HCT116 (cell line): ENCODE measurements around the gene SCN7A. TPM values are rescaled to one million over a fixed set of nuclear protein-coding genes. Genes with fewer than 3 reads are reported as not detected.

Experiments used
- ATAC-seq: fragments of 200-7000 bp; cut with Tn5 transposase; 2 replicates; pipeline ENCODE4 v1.9.1; 2020; ENCODE audit warnings: mild to moderate bottlenecking, moderate library complexity
- BruUV-seq: library from RNA; stranded (reverse); fragments of 400-500 nt; replicated peaks from 2 replicates; lab custom pipeline; 2021; lab: Mats Ljungman, UMichigan
- CTCF ChIA-PET: fragments of 300-600 bp; sonication (Branson Sonifier 250); formaldehyde crosslinking; loops from one replicate; lab custom pipeline; 2021; ENCODE audit warnings: antibody characterized with exemption; lab: Charles Lee
- POLR2A ChIA-PET: fragments of 300-600, 350-600 bp; sonication (Branson Sonifier 250); formaldehyde crosslinking; loops from one replicate; lab custom pipeline; 2021; ENCODE audit warnings: antibody characterized with exemption; lab: Charles Lee
- RAD21 ChIA-PET, 2 experiments: fragments of 300-600 bp; sonication (Branson Sonifier 250); formaldehyde crosslinking; loops; one replicate each; lab custom pipeline; 2023; ENCODE audit warnings: low total read pairs in 2 of 2; ENCODE audit not compliant: uncharacterized antibody in 2 of 2, unreplicated experiment in 2 of 2, low non-redundant PET in 1 of 2; lab: Charles Lee
- DNase-seq: peaks from one replicate; pipeline ENCODE4 v3.0.0-alpha.2; 2010; ENCODE audit warnings: low read depth, low spot score
- H2AFZ ChIP-seq: fragments of 200-600 bp; shearing (Covaris generic), sonication (generic); 2 replicates; pipeline ENCODE4 v1.6.1; 2017; ENCODE audit warnings: low read depth, mixed run types, mixed read lengths, antibody characterized with exemption, low read length; ENCODE audit not compliant: poor library complexity, severe bottlenecking
- H3K27ac ChIP-seq: 2 replicates; pipeline ENCODE4 v1.5.1; 2012; ENCODE audit warnings: low read depth, low read length
- H3K27me3 ChIP-seq: fragments of 200-600 bp; sonication (generic); 2 replicates; pipeline ENCODE4 v1.6.1; 2016; ENCODE audit warnings: mixed run types, low read length, mixed read lengths; ENCODE audit not compliant: insufficient read depth
- H3K36me3 ChIP-seq, 2 experiments: fragments of 200-500 bp in 1 of 2; fragments of 200-600 bp in 1 of 2; sonication (Bioruptor generic) in 1 of 2; sonication (generic) in 1 of 2; 2 replicates each; pipeline versions ENCODE4 v1.5.1 to v1.6.1; 2014 to 2016; ENCODE audit warnings: low read length in 2 of 2, inconsistent platforms in 1 of 2, mixed read lengths in 1 of 2, mixed run types in 1 of 2; ENCODE audit not compliant: insufficient read depth in 2 of 2, control insufficient read depth in 1 of 2
- H3K4me1 ChIP-seq, 2 experiments: fragments of 200-600 bp in 1 of 2; sonication (generic) in 1 of 2; 2 replicates each; pipeline versions ENCODE4 v1.5.1 to v1.6.1; 2012 to 2017; ENCODE audit warnings: low read length in 2 of 2, inconsistent platforms in 1 of 2, mild to moderate bottlenecking in 1 of 2, mixed read lengths in 1 of 2, mixed run types in 1 of 2, moderate library complexity in 1 of 2; ENCODE audit not compliant: insufficient read depth in 2 of 2, control insufficient read depth in 1 of 2
- H3K4me2 ChIP-seq: fragments of 200-600 bp; sonication (generic); 2 replicates; pipeline ENCODE4 v1.6.1; 2017; ENCODE audit warnings: mixed run types, low read length, mixed read lengths
- H3K4me3 ChIP-seq, 2 experiments: fragments of 200-600 bp in 1 of 2; sonication (generic) in 1 of 2; replicated peaks in 1 of 2; 2 replicates each; pipeline ENCODE4 v1.5.1; 2011 to 2016; ENCODE audit warnings: low read length in 2 of 2, control low read depth in 1 of 2, low read depth in 1 of 2, mild to moderate bottlenecking in 1 of 2, mixed read lengths in 1 of 2, mixed run types in 1 of 2
- H3K79me2 ChIP-seq: fragments of 200-600 bp; sonication (generic); 2 replicates; pipeline ENCODE4 v1.6.1; 2017; ENCODE audit warnings: mild to moderate bottlenecking, mixed run types, low read length, moderate library complexity, mixed read lengths; ENCODE audit not compliant: insufficient read depth
- H3K9ac ChIP-seq: fragments of 200-600 bp; sonication (generic); 2 replicates; pipeline ENCODE4 v1.6.1; 2016; ENCODE audit warnings: low read length, mixed read lengths
- H3K9me2 ChIP-seq: fragments of 200-600 bp; sonication (generic), shearing (Covaris generic); 2 replicates; pipeline ENCODE4 v1.6.1; 2017; ENCODE audit warnings: mixed run types, mild to moderate bottlenecking, moderate library complexity; ENCODE audit not compliant: insufficient read depth
- H3K9me3 ChIP-seq, 2 experiments: fragments of 200-500 bp in 1 of 2; fragments of 200-600 bp in 1 of 2; sonication (Bioruptor generic) in 1 of 2; sonication (generic) in 1 of 2; 2 replicates each; pipeline ENCODE4 v1.6.1; 2014 to 2017; ENCODE audit warnings: low read length in 2 of 2, mixed read lengths in 2 of 2, inconsistent platforms in 1 of 2, low read depth in 1 of 2, mild to moderate bottlenecking in 1 of 2, mixed run types in 1 of 2, moderate library complexity in 1 of 2; ENCODE audit not compliant: control insufficient read depth in 1 of 2, insufficient read depth in 1 of 2
- H4K20me1 ChIP-seq: fragments of 200-600 bp; sonication (generic), shearing (Covaris generic); 2 replicates; pipeline ENCODE4 v1.6.1; 2017; ENCODE audit warnings: mixed run types, mild to moderate bottlenecking, moderate library complexity; ENCODE audit not compliant: insufficient read depth
- ATF3 ChIP-seq: IDR thresholded peaks from 2 replicates; pipeline ENCODE4 v1.6.1; 2012
- CBX3 ChIP-seq: IDR thresholded peaks from 2 replicates; pipeline ENCODE4 v1.6.1; 2012; ENCODE audit warnings: low read depth
- EGR1 ChIP-seq: IDR thresholded peaks from 2 replicates; pipeline ENCODE4 v1.6.1; 2012; ENCODE audit warnings: low read depth
- ELF1 ChIP-seq: IDR thresholded peaks from 2 replicates; pipeline ENCODE4 v1.6.1; 2012; ENCODE audit warnings: low read depth, borderline replicate concordance
- EZH2 ChIP-seq: fragments of 200-600 bp; sonication (generic); IDR thresholded peaks from 2 replicates; pipeline ENCODE4 v1.6.1; 2017; ENCODE audit warnings: antibody characterized with exemption, mixed run types
- FOSL1 ChIP-seq: IDR thresholded peaks from 2 replicates; pipeline ENCODE4 v1.6.1; 2012; ENCODE audit warnings: low read depth
- JUND ChIP-seq: IDR thresholded peaks from 2 replicates; pipeline ENCODE4 v1.6.1; 2012
- MAX ChIP-seq: IDR thresholded peaks from 2 replicates; pipeline ENCODE4 v1.6.1; 2012
- POLR2A ChIP-seq: IDR thresholded peaks from 2 replicates; pipeline ENCODE4 v1.7.0; 2011; ENCODE audit warnings: borderline replicate concordance; ENCODE audit not compliant: insufficient read depth, insufficient read length; ENCODE audit errors: extremely low read depth
- POLR2AphosphoS5 ChIP-seq: IDR thresholded peaks from 2 replicates; pipeline ENCODE4 v1.6.1; 2011; ENCODE audit warnings: mild to moderate bottlenecking, low read depth, low read length, moderate library complexity
- RAD21 ChIP-seq: IDR thresholded peaks from 2 replicates; pipeline ENCODE4 v1.6.1; 2012; ENCODE audit warnings: low read depth, mild to moderate bottlenecking
- REST ChIP-seq: IDR thresholded peaks from 2 replicates; pipeline ENCODE4 v1.6.1; 2012; ENCODE audit warnings: low read depth
- SIN3A ChIP-seq: IDR thresholded peaks from 2 replicates; pipeline ENCODE4 v1.6.1; 2012; ENCODE audit warnings: low read depth
- SRF ChIP-seq: IDR thresholded peaks from 2 replicates; pipeline ENCODE4 v1.6.1; 2012; ENCODE audit warnings: low read depth
- TCF7L2 ChIP-seq: IDR thresholded peaks from 2 replicates; pipeline ENCODE4 v1.7.0; 2011; ENCODE audit warnings: borderline replicate concordance, inconsistent platforms; ENCODE audit not compliant: insufficient read depth, insufficient read length; ENCODE audit errors: extremely low read depth
- ZBTB33 ChIP-seq: IDR thresholded peaks from 2 replicates; pipeline ENCODE4 v1.6.1; 2011; ENCODE audit warnings: mild to moderate bottlenecking, low read length, moderate library complexity; ENCODE audit not compliant: insufficient replicate concordance; ENCODE audit errors: extremely low read depth
- ZFX ChIP-seq: fragments of 450-650 bp; IDR thresholded peaks from 2 replicates; pipeline ENCODE4 v1.6.1; 2017
- ZNF274 ChIP-seq: fragments of 200-500 bp; sonication (Bioruptor generic); IDR thresholded peaks from 2 replicates; pipeline ENCODE4 v1.6.1; 2014; ENCODE audit warnings: mild to moderate bottlenecking, low read depth, low read length, inconsistent platforms
- intact Hi-C: fragments of 100-400 bp; cut with micrococcal nuclease; formaldehyde crosslinking; loops from 2 replicates; pipeline ENCODE4 v1.10.0; 2022
- total RNA-seq: library from RNA; stranded (reverse); gene quantifications from one replicate; pipeline ENCODE4 v1.2.1, GENCODE V29; 2021; ENCODE audit not compliant: unreplicated experiment

The SCN7A gene
- total RNA-seq, 1 experiment from 2014 or later, result 0.07 TPM

- no peaks in the 10 kb centered on the region for H3K79me2 ChIP-seq
- no peaks in the 10 kb centered on the region for H3K36me3 ChIP-seq
- H3K9me3 ChIP-seq, result no peaks in the 10 kb centered on the region
- ChIA-PET POLR2A (no interaction called here), RAD21 (no interaction called here), CTCF (no interaction called here)
- peaks cover 8% of the 10 kb centered on the region for H3K27me3 ChIP-seq
- no peak overlapping the region for H2AFZ ChIP-seq
- no TSS peak for BruUV-seq
- H3K4me1 ChIP-seq, result no peaks in the 10 kb centered on the region
- H3K9me2 ChIP-seq, result no peaks in the 10 kb centered on the region
- H3K4me2 ChIP-seq, result no peak overlapping the region
- H3K27ac ChIP-seq, result no peak overlapping the region
- no peak overlapping the region for H3K4me3 ChIP-seq
- no peak for DNase-seq
- intact Hi-C loops, result no loop called here
- H4K20me1 ChIP-seq, result peaks cover 4% of the 10 kb centered on the region; the same call in 1 of the 2 replicates
- TF ChIP-seq JUND (no peak), ZFX (no peak), SIN3A (no peak), EZH2 (no peak), POLR2AphosphoS5 (no peak), POLR2A (no peak), ZBTB33 (no peak), ATF3 (no peak), REST (no peak), CBX3 (no peak), SRF (no peak), MAX (no peak), ZNF274 (no peak), RAD21 (no peak), TCF7L2 (no peak), ELF1 (no peak), FOSL1 (no peak), EGR1 (no peak)
- ATAC-seq, result no peak
- H3K9ac ChIP-seq, result no peak overlapping the region
These were observed 136.7 kb downstream of the SCN7A start for GRCh38 chr2:166357068-166357949.
